PC-9 (cell line): Measurements from ENCODE around the gene CPE. TPM values are rescaled to one million over a fixed set of nuclear protein-coding genes. Genes with fewer than 3 reads are reported as not detected.

Experiments
- BruUV-seq: library from RNA; stranded (reverse); fragments of 400-500 nt; replicated peaks from 2 replicates; lab custom pipeline; 2021; lab: Mats Ljungman, UMichigan
- CTCF ChIA-PET: fragments of 300-600 bp; sonication (Branson Sonifier 250); formaldehyde crosslinking; loops from one replicate; lab custom pipeline; 2022; ENCODE audit warnings: antibody characterized with exemption; lab: Charles Lee
- POLR2A ChIA-PET: fragments of 300-600 bp; sonication (Branson Sonifier 250); formaldehyde crosslinking; loops from one replicate; lab custom pipeline; 2022; ENCODE audit warnings: antibody characterized with exemption; ENCODE audit not compliant: unreplicated experiment; lab: Charles Lee
- DNase-seq, 2 experiments: peaks; one replicate each; pipeline versions ENCODE4 v3.0.0 to v3.0.0-alpha.2; 2015 to 2022; ENCODE audit warnings: mixed read lengths in 1 of 2
- H2AFZ ChIP-seq: fragments of 200-600 bp; sonication (generic); 2 replicates; pipeline ENCODE4 v1.8.1; 2017; ENCODE audit warnings: antibody characterized with exemption
- H3F3A ChIP-seq: fragments of 200-600 bp; sonication (generic); 2 replicates; pipeline ENCODE4 v1.8.1; 2017; ENCODE audit warnings: antibody characterized with exemption, mild to moderate bottlenecking, low read depth; ENCODE audit not compliant: insufficient read depth
- H3K27ac ChIP-seq: fragments of 200-600 bp; sonication (generic); 2 replicates; pipeline ENCODE4 v1.6.1; 2016; ENCODE audit warnings: mixed run types
- H3K27me3 ChIP-seq: fragments of 200-600 bp; sonication (generic); 2 replicates; pipeline ENCODE4 v1.6.1; 2016; ENCODE audit warnings: low read depth, mixed run types; ENCODE audit not compliant: insufficient read depth
- H3K36me3 ChIP-seq: fragments of 200-600 bp; sonication (generic); 2 replicates; pipeline ENCODE4 v1.6.1; 2016; ENCODE audit warnings: low read depth, mixed run types
- H3K4me1 ChIP-seq: fragments of 200-600 bp; sonication (generic); replicated peaks from 2 replicates; pipeline ENCODE4 v1.6.1; 2016; ENCODE audit warnings: mixed run types; ENCODE audit not compliant: insufficient read depth
- H3K4me2 ChIP-seq: fragments of 200-600 bp; sonication (generic); 2 replicates; pipeline ENCODE4 v1.6.1; 2017; ENCODE audit warnings: mixed run types
- H3K4me3 ChIP-seq: fragments of 200-600 bp; sonication (generic); 2 replicates; pipeline ENCODE4 v1.6.1; 2016; ENCODE audit warnings: mixed run types
- H3K79me2 ChIP-seq: fragments of 200-600 bp; sonication (generic); 2 replicates; pipeline ENCODE4 v1.6.1; 2017; ENCODE audit warnings: low read depth, mixed run types
- H3K9me2 ChIP-seq: fragments of 200-600 bp; sonication (generic); 2 replicates; pipeline ENCODE4 v1.8.1; 2017; ENCODE audit warnings: mild to moderate bottlenecking; ENCODE audit not compliant: insufficient read depth
- H3K9me3 ChIP-seq: fragments of 200-600 bp; sonication (generic); 2 replicates; pipeline ENCODE4 v1.8.1; 2016; ENCODE audit warnings: low read depth; ENCODE audit not compliant: insufficient read depth
- H4K20me1 ChIP-seq: fragments of 200-600 bp; sonication (generic); 2 replicates; pipeline ENCODE4 v1.8.1; 2017; ENCODE audit not compliant: insufficient read depth
- CTCF ChIP-seq: fragments of 200-600 bp; sonication (generic); conservative IDR thresholded peaks from 2 replicates; pipeline ENCODE4 v1.6.1; 2017; ENCODE audit warnings: mixed run types, antibody characterized with exemption, mild to moderate bottlenecking, moderate library complexity
- EZH2 ChIP-seq: fragments of 200-600 bp; sonication (generic); IDR thresholded peaks from 2 replicates; pipeline ENCODE4 v1.8.0; 2017; ENCODE audit warnings: antibody characterized with exemption, low read depth
- intact Hi-C: fragments of 100-400 bp; cut with micrococcal nuclease; formaldehyde crosslinking; loops from one replicate; pipeline ENCODE4 v1.10.0; 2022; ENCODE audit not compliant: unreplicated experiment
- total RNA-seq: library from RNA; stranded (reverse); gene quantifications from 2 replicates; pipeline ENCODE4 v1.2.3, GENCODE V29; 2021

The CPE gene
- total RNA-seq, 1 experiment from 2014 or later = 1.3 TPM

DNA sequence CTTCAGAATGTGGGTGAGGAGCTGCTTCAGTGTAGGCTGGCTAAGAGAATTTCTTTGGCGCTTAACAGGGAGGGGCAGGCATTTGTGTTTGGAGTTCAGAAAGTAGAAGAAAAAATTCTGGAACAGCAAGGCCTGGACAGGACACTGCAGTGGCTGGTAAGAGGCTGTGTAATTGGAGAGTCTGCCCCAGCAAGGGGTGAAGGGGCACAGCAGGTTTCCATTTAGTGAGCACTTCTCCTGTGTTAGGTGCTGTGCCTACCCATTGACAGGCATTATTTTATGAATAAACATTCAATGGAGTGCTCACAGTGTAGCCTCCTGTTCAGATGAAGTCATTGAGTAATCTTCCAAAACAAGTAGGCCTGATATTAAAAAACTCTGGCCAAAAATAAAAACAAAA, 10.7 kb upstream of the CPE start:
- H3K4me2 ChIP-seq = no peak overlapping the region
- no peaks in the 10 kb centered on the region for H3K36me3 ChIP-seq
- no TSS peak for BruUV-seq
- intact Hi-C loops = no loop called here
- H3K79me2 ChIP-seq = no peaks in the 10 kb centered on the region
- CTCF ChIA-PET = no interaction called here
- no peaks in the 10 kb centered on the region for H4K20me1 ChIP-seq
- no peaks in the 10 kb centered on the region for H3K27me3 ChIP-seq
- H2AFZ ChIP-seq = no peak overlapping the region
- no peak for TF ChIP-seq EZH2
- TF ChIP-seq CTCF = no peak
- DNase-seq = no peak
- no peaks in the 10 kb centered on the region for H3K9me3 ChIP-seq
- no peaks in the 10 kb centered on the region for H3K9me2 ChIP-seq
- POLR2A ChIA-PET = no interaction called here
- no peak overlapping the region for H3K4me3 ChIP-seq
- H3K4me1 ChIP-seq = no peaks in the 10 kb centered on the region
- no peaks in the 10 kb centered on the region for H3F3A ChIP-seq
- H3K27ac ChIP-seq = no peak overlapping the region

DNA sequence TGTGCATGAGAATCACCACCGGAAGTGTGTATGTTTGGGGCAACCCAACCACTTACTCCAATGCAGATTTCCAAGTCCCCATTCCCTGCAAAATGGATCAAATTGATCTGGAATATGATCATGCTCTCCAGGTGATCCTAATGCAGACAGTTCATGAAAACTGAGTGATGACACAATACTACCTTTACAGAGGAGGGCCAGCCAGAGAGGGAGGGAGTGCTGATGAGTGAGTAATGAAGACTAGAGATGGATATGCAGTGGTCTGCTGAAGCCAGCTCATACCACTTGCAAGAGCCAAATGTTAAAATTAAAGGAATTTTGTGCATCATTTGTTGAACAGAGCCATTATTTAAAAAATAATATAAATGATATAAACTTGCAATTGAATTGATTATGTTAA, 10.2 kb upstream of the CPE start:
- DNase-seq = no peak
- POLR2A ChIA-PET = no interaction called here
- no peak overlapping the region for H2AFZ ChIP-seq

GRCh38 chr4:165369522-165369921, 9.3 kb upstream of the CPE start:
- H3K79me2 ChIP-seq = no peaks in the 10 kb centered on the region
- H3K27ac ChIP-seq = no peak overlapping the region
- TF ChIP-seq EZH2 = no peak
- H2AFZ ChIP-seq = no peak overlapping the region
- no peaks in the 10 kb centered on the region for H3K9me2 ChIP-seq
- H3F3A ChIP-seq = no peaks in the 10 kb centered on the region
- POLR2A ChIA-PET = no interaction called here
- no peaks in the 10 kb centered on the region for H3K4me1 ChIP-seq
- H3K9me3 ChIP-seq = no peaks in the 10 kb centered on the region
- DNase-seq = peak in 1 of 2 experiments; percentile 48
- CTCF ChIA-PET = no interaction called here
- intact Hi-C loops = no loop called here
- H3K36me3 ChIP-seq = no peaks in the 10 kb centered on the region
- H3K27me3 ChIP-seq = no peaks in the 10 kb centered on the region
- BruUV-seq = no TSS peak
- H3K4me3 ChIP-seq = no peak overlapping the region
- H4K20me1 ChIP-seq = no peaks in the 10 kb centered on the region
- no peak overlapping the region for H3K4me2 ChIP-seq

More for the DNA sequence above, 10.2 kb upstream of the CPE start:
- no peaks in the 10 kb centered on the region for H4K20me1 ChIP-seq
- no peaks in the 10 kb centered on the region for H3F3A ChIP-seq
- CTCF ChIA-PET = no interaction called here
- no peaks in the 10 kb centered on the region for H3K9me2 ChIP-seq
- H3K4me1 ChIP-seq = no peaks in the 10 kb centered on the region
- H3K27me3 ChIP-seq = no peaks in the 10 kb centered on the region
- H3K79me2 ChIP-seq = no peaks in the 10 kb centered on the region
- BruUV-seq = no TSS peak
- no peaks in the 10 kb centered on the region for H3K9me3 ChIP-seq
- H3K4me3 ChIP-seq = no peak overlapping the region
- no peaks in the 10 kb centered on the region for H3K36me3 ChIP-seq
- no peak overlapping the region for H3K27ac ChIP-seq
- TF ChIP-seq EZH2 = no peak
- TF ChIP-seq CTCF = no peak
- intact Hi-C loops = no loop called here
- H3K4me2 ChIP-seq = no peak overlapping the region

GRCh38 chr4:165370530-165370929, 8.3 kb upstream of the CPE start:
- no peak for TF ChIP-seq CTCF
- no peak for TF ChIP-seq EZH2

More at GRCh38 chr4:165370530-165370929, 8.3 kb upstream of the CPE start:
- H3K9me2 ChIP-seq = no peaks in the 10 kb centered on the region
- intact Hi-C loops = no loop called here
- ChIA-PET POLR2A (no interaction called here), CTCF (no interaction called here)
- no peaks in the 10 kb centered on the region for H3K36me3 ChIP-seq
- no peak overlapping the region for H3K27ac ChIP-seq
- H3K9me3 ChIP-seq = no peaks in the 10 kb centered on the region
- H4K20me1 ChIP-seq = no peaks in the 10 kb centered on the region
- no peak overlapping the region for H3K4me2 ChIP-seq
- no peak for DNase-seq
- H3K4me1 ChIP-seq = no peaks in the 10 kb centered on the region
- H3K4me3 ChIP-seq = no peak overlapping the region
- H2AFZ ChIP-seq = no peak overlapping the region
- no peaks in the 10 kb centered on the region for H3K79me2 ChIP-seq
- no TSS peak for BruUV-seq
- H3K27me3 ChIP-seq = no peaks in the 10 kb centered on the region
- no peaks in the 10 kb centered on the region for H3F3A ChIP-seq
